Left hindlimb (tissue), 1 donor: ENCODE results near the gene REEP1.
A peak's percentile ranks its signal among the peaks of the same experiment; 100 is the strongest.
"Not testable (repeated sequence)": the region's sequence is repeated elsewhere in the genome, so short reads cannot be mapped to it uniquely, and the experiment has no call there.

Source experiments
- DNase-seq: peaks from one replicate; pipeline ENCODE4 v3.0.0-alpha.2; 2018

The REEP1 gene

DNA sequence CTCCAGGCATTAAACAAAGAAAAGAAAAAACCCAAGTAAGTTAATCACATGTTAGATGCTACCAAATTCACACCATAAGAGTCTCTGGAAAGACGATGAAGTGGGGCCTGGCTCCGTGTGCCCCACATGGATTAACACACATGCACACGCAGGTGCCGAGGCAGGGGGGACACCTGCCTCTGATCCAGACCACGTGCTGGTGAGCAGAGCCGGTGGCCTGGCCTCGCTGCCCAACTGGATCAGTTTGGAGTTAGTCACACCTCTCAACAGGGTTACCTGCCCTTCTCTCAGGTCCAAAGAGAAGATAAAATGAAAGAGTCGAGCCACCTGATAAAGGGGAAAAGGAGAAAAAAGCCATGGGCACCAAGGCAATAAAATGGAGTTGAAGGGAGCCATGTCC is 97.7 kb downstream of the REEP1 start:
- DNase-seq, result no peak

DNA sequence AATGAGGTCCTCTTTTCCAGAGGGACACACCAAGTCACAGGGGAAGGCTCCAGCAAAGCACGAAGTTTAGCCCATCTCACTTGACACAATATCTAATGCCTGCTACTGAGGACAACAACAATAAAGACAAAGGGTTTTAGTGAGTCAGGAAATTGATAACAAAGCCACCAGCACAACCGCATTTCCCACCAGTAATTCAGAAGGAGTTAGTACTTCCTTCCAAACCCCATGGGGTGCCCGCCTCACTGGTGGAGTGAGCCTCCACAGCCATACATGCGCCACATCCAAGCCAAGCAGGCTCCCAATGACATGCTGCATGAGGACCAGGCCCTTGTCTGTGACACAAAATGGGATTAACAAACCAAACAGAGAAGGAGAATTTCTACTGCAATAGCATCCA is 98.1 kb downstream of the REEP1 start:
- no peak for DNase-seq

DNA sequence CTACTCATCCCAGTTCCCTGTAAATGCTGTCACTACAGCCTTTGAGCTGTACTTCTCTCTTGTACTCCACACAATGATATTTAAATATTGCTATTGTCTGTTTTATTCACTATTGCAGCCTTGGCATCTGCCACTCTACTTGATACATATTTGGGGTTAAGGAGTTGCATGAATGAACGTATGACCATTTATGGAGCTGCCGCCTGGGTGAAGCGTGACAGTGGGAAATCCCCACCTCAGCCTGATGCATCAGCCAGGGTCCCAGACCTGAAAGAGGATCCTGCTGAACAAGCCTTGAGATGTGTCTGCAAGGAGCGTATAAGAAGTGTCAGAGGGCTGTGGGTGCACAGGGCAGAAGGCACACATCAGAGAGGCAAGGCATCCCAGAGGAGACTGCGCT is 99.1 kb downstream of the REEP1 start:
- no peak for DNase-seq

DNA sequence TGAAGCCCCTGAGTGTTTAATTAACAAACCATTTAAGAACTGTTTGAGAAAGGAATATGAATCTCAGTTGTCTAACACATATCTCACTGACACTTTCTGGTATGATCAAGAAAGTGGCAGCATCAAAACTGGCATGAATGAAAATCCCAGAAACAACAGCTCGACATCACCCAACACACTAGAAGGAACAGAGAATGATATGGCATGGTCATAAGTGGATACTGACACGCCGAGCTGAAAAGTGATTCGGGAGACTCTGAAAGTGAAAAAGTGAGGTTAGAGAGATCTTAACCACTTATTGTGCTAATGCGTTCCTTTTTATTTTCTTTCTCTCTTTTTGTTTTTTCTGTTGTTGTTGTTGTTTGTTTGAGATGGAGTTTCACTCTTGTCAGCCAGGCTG is 100.3 kb downstream of the REEP1 start:
- DNase-seq, result no peak

DNA sequence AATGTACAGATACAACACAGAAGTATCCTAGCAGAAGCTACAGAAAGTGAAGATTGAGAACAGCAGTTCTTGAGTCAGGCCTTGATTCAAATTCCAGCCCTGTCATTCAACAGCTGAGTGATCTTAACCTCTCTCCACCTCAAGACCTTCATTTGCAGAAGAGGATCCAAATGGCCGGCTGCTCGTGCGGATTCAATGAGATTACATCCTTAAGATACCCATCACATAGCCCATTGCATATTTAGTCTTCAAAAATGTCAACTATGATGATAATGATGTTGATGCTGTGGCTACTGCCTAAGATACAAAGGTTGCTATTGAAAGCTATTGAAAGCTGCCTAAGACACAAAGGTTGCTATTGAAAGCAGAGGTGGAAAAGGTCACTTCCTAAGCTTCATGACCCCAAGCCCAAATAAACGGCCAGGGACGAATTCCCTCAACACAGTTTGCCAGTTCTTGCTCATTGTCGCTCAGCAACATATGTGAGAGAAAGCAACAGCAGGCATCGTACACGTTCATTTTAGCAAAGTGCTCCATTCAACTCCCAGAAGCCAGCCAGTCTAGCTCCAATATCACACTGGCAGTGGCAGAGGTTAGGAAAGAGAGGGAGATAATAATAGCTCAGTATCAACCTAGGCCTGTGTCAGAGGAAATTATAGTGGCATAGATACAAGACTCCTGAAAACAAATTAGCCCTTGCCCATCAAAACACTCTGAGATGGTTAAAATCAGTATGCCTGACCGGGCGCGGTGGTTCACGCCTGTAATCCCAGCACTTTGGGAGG is 102.0 kb downstream of the REEP1 start:
- no peak for DNase-seq

DNA sequence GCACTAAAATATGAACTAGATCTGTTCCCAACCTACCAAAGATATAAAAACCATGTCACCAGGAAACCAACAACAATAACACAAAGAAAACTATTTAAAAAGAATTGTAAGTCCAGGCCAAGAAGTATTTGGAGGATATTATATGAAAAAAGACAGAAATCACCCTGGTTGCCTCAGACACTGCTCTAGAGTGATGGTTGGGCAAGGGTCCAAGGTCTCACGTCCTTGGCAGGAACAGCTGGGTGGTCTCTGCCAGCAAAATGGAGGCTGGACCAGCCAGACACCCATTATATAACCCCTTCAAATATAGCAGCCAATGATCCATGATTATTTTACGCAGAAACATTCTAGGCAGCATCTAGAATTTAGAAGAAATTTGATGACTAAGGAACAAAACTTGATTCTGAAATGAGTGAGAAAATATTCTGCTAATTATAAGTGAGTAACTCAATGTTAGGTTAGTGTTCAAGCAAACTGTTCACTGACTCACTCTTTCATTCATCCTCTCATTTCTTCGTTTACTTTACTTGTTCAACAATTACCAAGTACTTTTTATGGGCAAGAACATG is 102.8 kb downstream of the REEP1 start:
- DNase-seq, result no peak

DNA sequence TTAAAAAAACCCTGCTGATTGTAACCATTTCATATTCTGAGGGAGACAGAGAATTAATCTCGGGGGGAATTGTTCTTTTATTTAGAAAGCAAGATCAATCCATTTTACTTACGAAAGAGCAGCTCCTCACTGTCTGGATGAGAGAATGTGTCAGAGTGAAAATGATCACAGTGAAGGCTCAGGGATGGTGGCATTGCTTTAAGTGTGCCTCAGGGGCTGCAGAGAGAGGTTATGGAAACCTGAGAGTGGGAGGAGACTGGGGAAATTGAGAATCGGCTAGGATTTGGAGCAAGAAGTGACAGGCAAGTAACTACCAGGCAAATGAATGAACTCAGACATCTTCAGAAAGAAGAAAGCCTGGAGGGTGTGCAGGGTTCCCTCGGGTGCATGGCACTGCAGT is 104.0 kb downstream of the REEP1 start:
- no peak for DNase-seq

DNA sequence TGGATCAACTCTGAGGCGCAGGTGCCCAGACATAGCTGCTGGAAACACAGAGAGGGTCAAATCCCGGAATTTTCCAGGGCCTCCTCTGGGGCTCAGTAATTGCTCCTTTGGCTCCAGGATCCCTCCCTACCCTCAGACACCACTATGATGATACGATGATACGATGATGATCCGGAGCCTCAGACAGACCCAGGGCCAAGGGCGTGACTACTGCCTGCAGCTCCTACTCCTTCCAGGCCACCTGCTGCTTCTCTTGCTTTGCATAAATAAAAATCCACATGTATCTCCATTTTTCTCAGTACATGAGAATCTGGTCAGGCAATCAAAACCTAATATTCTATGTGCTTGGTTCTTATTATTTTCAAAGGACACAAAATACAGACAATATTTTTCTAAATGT is 104.5 kb downstream of the REEP1 start:
- DNase-seq, result peak; percentile 13

DNA sequence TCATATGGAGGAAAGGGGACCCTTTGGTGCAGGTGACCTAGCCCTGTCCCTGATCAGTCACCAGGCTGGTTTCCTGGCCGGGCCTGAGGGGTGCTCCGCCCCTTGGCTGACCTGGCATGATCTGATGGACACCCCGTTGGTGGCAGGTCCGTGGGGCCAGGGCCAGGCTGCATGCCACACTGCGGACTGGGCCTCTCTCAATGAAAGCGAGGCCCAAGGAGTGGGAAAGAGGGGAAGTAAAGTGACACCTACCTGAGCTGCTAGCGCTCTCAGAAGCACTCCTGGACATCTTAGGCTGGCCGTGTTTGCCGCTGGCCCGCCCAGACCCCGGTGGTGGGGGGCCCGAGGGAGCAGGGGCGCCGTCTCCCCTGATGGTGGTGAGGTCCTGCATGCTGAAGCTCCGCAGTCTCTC is 105.0 kb downstream of the REEP1 start:
- peak; percentile 14 for DNase-seq

DNA sequence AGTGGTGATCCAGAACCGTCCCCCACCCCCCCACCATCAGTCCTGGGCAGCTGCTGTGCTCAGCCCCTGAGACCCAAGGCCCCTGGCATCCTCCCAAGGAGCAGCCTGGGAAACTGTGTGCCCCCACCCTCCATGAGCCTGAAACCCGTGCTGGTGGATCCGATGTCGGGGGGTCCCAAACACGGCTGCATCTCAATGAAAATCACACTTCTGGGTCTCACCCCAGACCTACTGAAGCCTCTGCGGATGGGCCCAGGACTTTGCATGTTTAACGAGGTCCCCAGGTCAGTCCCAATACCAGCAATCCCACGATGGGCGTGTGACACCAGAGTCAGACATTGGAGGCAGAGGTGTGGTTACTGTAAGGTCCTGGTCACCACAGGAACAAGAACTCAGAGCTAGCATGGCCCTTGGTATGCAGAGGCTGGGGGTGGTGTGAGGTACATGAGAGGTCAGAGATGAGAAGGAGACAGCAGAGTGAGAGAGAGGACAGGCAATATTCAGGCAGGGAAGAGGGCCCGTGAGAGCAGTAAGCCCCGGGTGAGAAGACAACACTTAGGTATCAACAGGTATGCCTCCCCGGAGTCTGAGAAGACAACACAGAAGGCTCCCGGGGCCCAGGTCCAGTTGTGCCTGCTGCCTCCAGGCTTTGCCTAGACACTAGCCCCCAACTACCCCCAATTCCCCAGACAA is 105.6 kb downstream of the REEP1 start:
- peak; percentile 25 for DNase-seq

DNA sequence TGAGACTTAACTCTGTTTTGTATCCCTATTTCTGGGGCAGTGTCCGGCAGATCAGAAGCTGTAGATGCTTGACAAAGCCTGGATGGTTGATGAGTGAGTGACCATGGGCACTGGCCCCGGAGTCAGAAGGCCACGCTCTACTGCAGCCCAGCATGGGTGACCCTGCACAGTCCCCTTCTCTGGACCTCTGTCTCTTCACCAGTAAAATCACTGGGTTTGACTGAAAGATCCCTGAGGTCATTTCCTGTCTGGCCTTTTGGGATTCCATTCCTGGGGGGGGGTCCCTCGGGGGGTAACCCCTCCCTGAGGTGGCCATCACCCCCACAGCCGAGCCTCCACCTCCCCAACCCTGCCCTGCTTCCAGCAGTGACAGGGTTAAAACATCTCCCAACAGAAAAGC is 106.5 kb downstream of the REEP1 start:
- DNase-seq, result no peak

DNA sequence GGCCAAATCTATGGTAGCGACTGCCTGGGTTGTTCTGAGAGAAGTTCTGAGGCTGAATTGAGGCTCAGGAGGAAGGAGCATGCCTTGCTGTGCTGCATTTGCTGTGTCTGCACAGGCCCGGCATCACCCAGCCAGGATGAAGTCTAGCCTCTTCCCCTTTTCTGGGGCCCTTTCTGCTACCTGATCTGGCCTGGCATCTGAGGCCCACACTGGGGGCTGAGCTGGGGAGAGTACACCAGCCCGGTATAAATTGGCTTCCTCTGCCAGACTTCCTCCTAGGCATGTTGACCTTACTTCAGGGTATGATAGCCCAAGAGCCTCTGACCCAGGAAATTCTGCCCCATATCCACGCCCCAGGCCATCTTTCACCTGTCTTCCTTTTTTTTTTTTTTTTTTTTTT is 108.2 kb downstream of the REEP1 start:
- no peak for DNase-seq

DNA sequence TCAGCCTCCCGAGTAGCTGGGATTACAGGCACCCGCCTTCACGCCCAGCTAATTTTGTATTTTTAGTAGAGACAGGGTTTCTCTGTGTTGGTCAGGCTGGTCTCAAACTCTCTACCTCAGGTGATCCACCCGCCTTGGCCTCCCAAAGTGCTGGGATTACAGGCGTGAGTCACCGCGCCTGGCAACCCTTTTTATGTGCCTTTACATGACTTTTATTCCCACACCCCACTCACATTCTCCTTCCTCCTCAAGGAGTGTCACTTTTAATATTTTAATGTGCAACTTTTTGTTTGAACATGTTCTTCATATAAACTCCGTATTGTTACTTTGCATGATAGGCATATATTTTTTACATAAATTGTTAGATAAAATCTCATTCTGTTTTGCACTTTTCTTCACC is 108.9 kb downstream of the REEP1 start:
- DNase-seq, result not testable (repeated sequence)

DNA sequence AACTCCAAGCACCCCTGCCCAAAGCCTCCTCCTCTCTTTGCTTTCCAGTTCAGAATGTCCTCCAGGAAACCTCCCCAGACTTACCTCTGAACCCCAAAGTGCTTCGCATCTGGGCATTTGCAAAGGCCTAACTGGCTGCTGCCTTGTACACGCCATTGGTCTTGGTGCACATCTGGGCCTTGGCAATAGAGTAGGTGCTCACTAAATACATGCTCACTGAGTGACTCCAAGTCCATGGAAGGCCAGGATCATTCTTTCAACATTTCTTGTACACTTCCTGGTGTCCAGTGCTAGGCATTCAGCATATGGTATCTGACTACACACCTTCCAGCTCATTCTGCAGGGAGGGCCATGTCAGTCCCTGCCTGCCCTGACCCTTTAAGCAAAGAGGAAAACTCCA is 109.7 kb downstream of the REEP1 start:
- no peak for DNase-seq

DNA sequence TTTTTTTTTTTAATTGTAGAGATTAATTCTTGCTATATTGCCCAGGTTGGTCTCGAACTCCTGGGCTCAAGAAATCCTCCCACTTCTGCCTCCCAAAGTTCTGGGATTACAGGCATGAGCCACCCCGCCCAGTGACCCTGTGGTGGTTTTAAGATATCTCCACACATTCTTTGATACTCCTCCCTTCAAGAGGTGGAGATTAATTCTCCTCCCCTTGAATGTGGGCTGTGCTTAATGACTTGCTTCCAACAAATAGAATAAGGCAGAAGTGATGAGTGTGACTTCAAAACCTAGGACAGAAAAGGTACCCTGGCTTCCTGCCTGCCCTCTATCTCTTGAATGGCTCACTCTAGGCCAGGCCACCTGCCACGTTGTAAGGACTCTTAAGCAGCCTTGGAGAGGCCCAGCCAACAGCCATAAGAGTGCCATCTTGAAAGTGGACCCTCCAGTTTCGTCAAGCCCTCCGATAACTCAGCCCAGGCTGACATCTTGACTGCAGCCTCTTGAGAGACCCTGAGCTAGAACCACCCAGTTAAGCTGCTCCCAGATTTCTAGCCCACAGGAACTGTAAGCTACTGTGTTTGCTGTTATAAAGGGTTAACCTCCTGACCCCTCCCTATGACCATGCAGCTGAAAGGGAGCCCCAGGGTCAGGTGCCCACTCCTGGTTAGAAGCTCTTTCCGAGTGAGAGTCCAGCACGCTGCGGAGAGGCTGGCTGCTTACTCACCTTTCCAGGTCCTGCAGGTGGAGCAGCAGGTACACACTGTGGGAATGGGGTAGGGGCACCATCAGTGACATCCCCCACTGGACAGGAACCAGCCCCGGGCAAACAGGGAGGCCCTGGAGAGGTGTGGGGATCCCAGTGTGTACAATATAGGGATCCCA is 110.5 kb downstream of the REEP1 start:
- no peak for DNase-seq

DNA sequence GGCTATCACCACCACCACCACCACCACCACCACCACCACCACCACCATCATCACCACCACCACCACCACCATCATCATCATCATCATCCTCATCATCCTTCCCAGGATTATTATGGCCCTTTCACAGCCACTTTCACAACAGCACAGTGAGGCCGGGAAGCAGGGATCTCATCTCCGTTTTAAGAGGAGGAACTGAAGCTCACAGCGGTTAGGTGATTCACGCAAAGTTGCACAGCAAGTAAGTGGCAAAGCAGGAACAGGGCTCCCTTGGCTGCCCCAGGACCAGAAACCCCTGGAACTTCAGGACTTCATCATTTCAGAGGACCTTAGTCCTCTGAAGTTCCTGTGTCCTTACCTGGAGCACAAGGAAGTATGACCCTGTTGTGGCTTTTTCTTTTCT is 111.4 kb downstream of the REEP1 start:
- DNase-seq, result no peak

DNA sequence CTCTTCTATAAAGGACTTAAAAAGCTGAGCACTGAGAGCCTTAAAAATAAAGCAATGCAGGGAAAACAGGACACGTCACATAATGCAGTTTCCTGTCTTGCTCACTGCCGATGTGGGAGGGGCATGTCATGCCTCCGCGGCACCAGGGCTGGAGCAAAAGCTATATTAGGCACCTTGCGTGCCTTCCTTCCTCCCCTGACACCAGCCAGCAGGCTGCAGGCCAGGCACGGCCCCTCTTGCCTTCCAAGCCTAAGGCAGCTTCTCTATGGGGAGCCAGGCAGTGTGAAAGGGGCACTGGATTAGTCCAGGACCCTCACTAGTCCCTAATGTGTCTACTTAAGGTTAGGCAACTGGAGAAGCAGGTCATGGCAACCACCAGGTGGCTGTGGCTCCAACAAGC is 111.8 kb downstream of the REEP1 start:
- DNase-seq, result no peak

DNA sequence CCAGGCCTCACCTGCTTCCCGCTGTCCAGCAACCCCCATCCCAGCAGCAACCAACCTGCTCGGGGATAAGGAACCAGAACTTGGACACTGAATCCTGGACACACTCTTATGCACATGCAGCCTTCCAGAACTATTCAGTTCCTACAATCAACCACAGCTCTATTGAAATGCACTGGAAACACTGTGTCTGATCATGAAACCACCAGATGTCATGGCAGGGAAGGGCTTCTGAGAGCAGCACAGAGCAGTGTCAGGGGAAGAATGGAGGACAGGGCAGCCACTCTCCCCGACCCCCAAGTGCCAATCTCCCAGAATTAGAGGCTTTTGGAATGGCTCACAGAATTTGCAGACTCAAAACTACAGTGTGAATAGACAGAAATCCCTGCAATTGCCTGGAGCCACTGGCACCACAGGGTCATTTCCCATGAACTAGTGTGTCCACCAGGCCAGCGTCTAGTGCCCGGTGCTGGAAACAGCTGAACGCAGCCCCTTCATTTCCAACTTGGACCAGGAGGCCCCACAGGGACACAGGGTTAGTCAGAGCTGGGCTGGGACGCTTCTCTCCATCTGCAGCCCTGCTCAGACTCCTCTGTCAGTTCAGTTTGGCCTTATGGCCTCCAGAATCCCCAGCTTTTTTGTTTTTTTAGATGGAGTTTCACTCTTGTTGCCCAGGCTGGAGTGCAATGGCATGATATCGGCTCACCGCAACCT is 112.6 kb downstream of the REEP1 start:
- no peak for DNase-seq

DNA sequence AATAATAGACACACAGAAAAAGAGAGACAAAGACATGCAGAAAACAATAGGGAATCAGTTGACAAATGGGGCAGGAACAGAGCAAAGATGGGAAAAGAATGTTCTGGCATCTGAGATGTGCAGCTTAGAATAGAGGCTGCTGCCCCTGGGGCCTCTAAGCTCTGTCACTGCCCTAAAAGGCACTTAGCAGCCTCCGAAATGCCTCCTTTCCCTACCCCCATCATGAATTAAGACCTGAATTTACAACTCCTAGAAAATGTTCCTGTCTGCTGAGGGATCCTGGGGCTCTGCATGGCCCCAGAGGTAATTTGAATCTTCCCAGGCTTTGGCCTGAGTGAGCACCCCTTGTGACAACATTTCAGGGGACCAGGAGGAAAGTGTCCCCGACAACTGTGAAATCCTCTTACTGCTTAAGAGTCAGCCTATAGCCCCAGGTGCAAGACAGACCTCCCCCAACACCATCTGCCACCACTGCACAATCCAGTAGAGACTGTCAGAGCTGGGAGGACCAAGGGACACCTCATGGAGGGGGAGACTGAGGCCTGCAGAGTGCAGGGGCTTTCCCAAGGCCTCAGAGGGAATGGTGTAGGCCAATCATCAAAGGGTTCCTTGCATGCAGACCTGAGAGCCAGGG is 113.4 kb downstream of the REEP1 start:
- no peak for DNase-seq

DNA sequence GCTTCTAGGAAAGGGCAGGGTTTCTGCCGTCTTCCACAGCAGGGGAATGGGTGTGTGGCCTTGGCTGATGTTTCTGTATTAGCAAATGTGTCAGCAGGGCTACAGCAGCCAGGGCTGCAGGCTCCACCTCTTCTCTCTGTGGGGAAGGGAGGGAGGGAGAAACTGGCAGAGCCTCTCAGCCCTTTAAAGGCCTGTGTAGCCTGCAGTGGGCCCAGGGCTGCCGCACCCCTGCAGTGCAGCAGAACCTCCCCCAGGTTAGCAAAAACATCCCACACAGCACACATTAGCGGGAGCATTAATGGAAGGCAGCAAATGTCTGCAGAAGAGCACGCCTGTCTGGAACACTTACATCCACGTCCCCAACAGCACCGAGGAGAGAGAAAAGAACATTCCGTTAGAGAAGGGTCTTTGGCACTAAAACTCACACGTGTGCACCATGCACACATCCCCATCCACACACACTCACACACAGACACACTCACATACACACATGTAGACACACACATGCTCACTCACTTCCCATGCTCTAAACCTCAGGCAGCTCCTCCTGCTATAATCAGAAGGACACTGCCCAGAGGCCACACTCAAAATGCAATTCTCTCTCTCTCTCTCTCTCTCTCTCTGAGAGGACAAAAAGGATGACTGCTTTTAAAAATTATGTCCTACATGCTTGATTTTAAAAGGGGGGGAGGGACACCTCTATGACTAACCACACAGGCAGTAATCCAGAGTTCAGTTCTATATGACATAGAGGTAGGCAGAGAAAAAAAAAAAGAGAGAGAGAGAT is 114.1 kb downstream of the REEP1 start:
- DNase-seq, result peak; percentile 81

DNA sequence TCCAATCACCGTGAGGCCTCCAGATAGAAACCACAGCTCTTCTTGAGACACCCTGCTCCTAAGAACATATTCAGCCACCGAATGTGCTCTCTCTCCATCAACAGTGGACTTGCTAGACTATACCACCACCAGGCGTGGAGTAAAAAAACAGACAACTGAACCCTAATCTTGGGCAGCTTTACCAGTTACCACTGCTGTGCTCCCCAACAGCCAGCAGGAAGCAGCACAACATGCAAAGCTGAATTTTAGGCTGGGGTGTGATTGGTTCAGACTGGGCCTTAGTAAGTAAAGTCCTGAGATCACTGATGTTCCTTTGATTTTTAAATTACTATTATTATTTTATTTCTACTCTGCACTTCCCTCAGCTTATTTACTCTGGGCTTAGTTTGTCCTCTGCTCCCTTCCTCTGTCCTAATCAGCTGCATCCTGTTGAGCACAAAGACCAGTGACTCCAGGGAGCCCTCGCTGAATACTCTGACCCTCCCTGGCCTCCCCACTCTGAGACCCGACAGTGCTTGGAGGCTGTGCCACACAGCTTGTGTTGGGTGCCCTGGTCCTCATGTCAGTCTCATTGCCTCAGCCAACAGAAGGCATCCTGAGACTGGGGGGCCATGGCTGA is 116.3 kb downstream of the REEP1 start:
- peak; percentile 38 for DNase-seq
